ENCODE results near the gene ZNF462.

- no peak for TF ChIP-seq GATA2 (IDR thresholded peaks at IDR 0.05; ENCODE audit: low read depth, low read length)
- no peak for TF ChIP-seq GATA3 (IDR thresholded peaks at IDR 0.05; ENCODE audit: low read depth, low read length)
Measured at GRCh38 chr9:106879439-106879882, 16.5 kb downstream of the ZNF462 start.
